RCC 7860 (cell line): Measurements from ENCODE around the gene IPO5.
A peak's percentile ranks its signal among the peaks of the same experiment; 100 is the strongest.

Experiments
- DNase-seq: peaks from one replicate; pipeline ENCODE4 v3.0.0-alpha.2; 2015; ENCODE audit warnings: low spot score
- FAIRE-seq: peaks from 2 replicates; lab custom pipeline; 2012; peaks lifted over from hg19 to GRCh38; lab: Jason Lieb, UNC

IPO5 gene

GRCh38 chr13:97953376-97953970 is at the start of gene IPO5:
Gene IPO5 (plus strand): TSS chr13:97953675. CDS start chr13:97976697, 23,022 bp downstream.
- FAIRE-seq: no peak
- no peak for DNase-seq

- FAIRE-seq: no peak
- no peak for DNase-seq
These were observed 49.4 kb upstream of the IPO5 start for GRCh38 chr13:97904059-97904458.

- DNase-seq (no peak), FAIRE-seq (no peak)
These were observed 48.0 kb upstream of the IPO5 start for GRCh38 chr13:97905517-97905916.

GRCh38 chr13:97911311-97912138 is 42.0 kb upstream of the IPO5 start:
- no peak for FAIRE-seq
- DNase-seq: peak; percentile 8

- FAIRE-seq: no peak
- DNase-seq: no peak
These were observed 41.3 kb upstream of the IPO5 start for GRCh38 chr13:97912139-97912535.

GRCh38 chr13:97913206-97913605 is 40.3 kb upstream of the IPO5 start:
- FAIRE-seq: no peak
- DNase-seq: no peak

- FAIRE-seq (no peak), DNase-seq (no peak)
These were observed 38.9 kb upstream of the IPO5 start for GRCh38 chr13:97914540-97914939.

GRCh38 chr13:97921176-97921816 is 32.2 kb upstream of the IPO5 start:
- FAIRE-seq (no peak), DNase-seq (no peak)

- FAIRE-seq: no peak
- no peak for DNase-seq
These were observed 25.2 kb upstream of the IPO5 start for GRCh38 chr13:97928301-97928700.

- DNase-seq (peak; percentile 10), FAIRE-seq (no peak)
These were observed 21.4 kb upstream of the IPO5 start for GRCh38 chr13:97932036-97932435.

GRCh38 chr13:97932647-97933046 is 20.8 kb upstream of the IPO5 start:
- FAIRE-seq: no peak
- no peak for DNase-seq

GRCh38 chr13:97933776-97934175 is 19.7 kb upstream of the IPO5 start:
- FAIRE-seq (no peak), DNase-seq (no peak)

GRCh38 chr13:97934590-97934989 is 18.9 kb upstream of the IPO5 start:
- DNase-seq: no peak
- no peak for FAIRE-seq

- FAIRE-seq: no peak
These were observed 18.4 kb upstream of the IPO5 start for GRCh38 chr13:97935071-97935470.

GRCh38 chr13:97936036-97936435 is 17.4 kb upstream of the IPO5 start:
- FAIRE-seq: no peak
- DNase-seq: no peak

More at GRCh38 chr13:97935071-97935470, 18.4 kb upstream of the IPO5 start:
- DNase-seq: no peak

- DNase-seq (no peak), FAIRE-seq (no peak)
These were observed 14.6 kb upstream of the IPO5 start for GRCh38 chr13:97938706-97939475.

GRCh38 chr13:97944396-97945029 is 9.0 kb upstream of the IPO5 start:
- FAIRE-seq (no peak), DNase-seq (no peak)

- no peak for DNase-seq
- FAIRE-seq: no peak
These were observed 8.1 kb upstream of the IPO5 start for GRCh38 chr13:97945342-97945741.

- DNase-seq (no peak), FAIRE-seq (no peak)
These were observed 7.6 kb upstream of the IPO5 start for GRCh38 chr13:97945792-97946419.

GRCh38 chr13:97946951-97947588 is 6.4 kb upstream of the IPO5 start:
- DNase-seq (peak; percentile 44), FAIRE-seq (no peak)
